Measurements from ENCODE around the gene GLUL. TPM values are rescaled to one million over a fixed set of nuclear protein-coding genes. Genes with fewer than 3 reads are reported as not detected.

The GLUL gene
- 280 and 361 TPM in 2 replicates for total RNA-seq

GRCh38 chr1:182391362-182392049, at the start of gene GLUL:
Gene GLUL (minus strand): TSS chr1:182391790. CDS start chr1:182388737, 3,053 bp downstream.

DNA sequence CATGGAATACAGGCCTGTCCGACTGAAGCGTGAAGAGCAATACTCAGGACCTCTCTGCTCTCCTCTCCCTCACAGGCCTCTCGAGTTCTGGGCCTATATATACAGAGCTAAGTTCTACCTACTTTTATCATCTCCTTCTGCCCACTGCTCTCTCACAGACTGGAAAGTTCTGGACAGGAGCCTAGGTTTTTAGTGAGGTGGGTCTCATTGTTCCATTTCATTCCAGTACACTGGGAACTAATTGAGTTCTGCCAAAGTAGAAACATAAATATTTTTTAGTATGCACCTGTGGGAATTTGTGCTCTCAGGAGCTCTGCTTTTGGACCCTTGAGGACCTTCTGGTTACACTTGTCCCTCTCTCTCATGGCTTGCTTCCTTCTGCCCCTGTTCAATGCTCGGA, 9.0 kb upstream of the GLUL start, which contains the start of gene TEDDM1:
TEDDM1 (minus strand) TSS at position 101 of the 400 bp plus-strand sequence. CDS start 182 bp downstream, outside the sequence.

Other genes with a start within 250 kb of the GLUL start
- gene TEDDM1, start 8.9 kb upstream of the GLUL start, total RNA-seq, result not detected in 2 replicates
- not detected in 2 replicates for gene RGSL1, start 58.4 kb upstream of the GLUL start, total RNA-seq
- 4.2 and 4.3 TPM in 2 replicates for gene RNASEL, start 197.5 kb upstream of the GLUL start, total RNA-seq
- gene RGS16, start 212.6 kb upstream of the GLUL start, total RNA-seq, result 0.14 and 2.4 TPM in 2 replicates

Data from placental pericyte (primary cell).